Activated CD4-positive, alpha-beta T cell treated with anti-CD3 and anti-CD28 coated beads, Interleukin-2, amount 10 ng/mL, durations not matched to agents 24 days and 14 days (primary cell): Measurements from ENCODE around the gene CRABP2. TPM values are rescaled to one million over a fixed set of nuclear protein-coding genes. Genes with fewer than 3 reads are reported as not detected.

ENCODE experiments used
- DNase-seq: peaks from one replicate; pipeline ENCODE4 v3.0.0; 2022
- H3K27ac Mint-ChIP-seq: one replicate; pipeline ENCODE4 v1.8.0; 2022; ENCODE audit warnings: mild to moderate bottlenecking, mixed read lengths
- H3K27me3 Mint-ChIP-seq: one replicate; pipeline ENCODE4 v1.8.0; 2022; ENCODE audit warnings: mixed read lengths
- H3K36me3 Mint-ChIP-seq: one replicate; pipeline ENCODE4 v1.8.0; 2022; ENCODE audit warnings: low read depth, mild to moderate bottlenecking, mixed read lengths
- H3K4me1 Mint-ChIP-seq: one replicate; pipeline ENCODE4 v1.8.0; 2021; ENCODE audit warnings: mixed read lengths
- H3K4me3 Mint-ChIP-seq: one replicate; pipeline ENCODE4 v1.8.0; 2022; ENCODE audit warnings: mild to moderate bottlenecking, moderate library complexity, mixed read lengths
- H3K9me3 Mint-ChIP-seq: one replicate; pipeline ENCODE4 v1.8.0; 2021; ENCODE audit warnings: mixed read lengths
- intact Hi-C: fragments of 100-400 bp; cut with micrococcal nuclease; formaldehyde crosslinking; loops from one replicate; pipeline ENCODE4 v1.15.1; 2023
- total RNA-seq: library from RNA; stranded (reverse); gene quantifications from 2 replicates; pipeline ENCODE4 v1.2.3, GENCODE V29; 2022

The CRABP2 gene
- total RNA-seq, 1 donor from 2014 or later: 1.4 TPM

DNA sequence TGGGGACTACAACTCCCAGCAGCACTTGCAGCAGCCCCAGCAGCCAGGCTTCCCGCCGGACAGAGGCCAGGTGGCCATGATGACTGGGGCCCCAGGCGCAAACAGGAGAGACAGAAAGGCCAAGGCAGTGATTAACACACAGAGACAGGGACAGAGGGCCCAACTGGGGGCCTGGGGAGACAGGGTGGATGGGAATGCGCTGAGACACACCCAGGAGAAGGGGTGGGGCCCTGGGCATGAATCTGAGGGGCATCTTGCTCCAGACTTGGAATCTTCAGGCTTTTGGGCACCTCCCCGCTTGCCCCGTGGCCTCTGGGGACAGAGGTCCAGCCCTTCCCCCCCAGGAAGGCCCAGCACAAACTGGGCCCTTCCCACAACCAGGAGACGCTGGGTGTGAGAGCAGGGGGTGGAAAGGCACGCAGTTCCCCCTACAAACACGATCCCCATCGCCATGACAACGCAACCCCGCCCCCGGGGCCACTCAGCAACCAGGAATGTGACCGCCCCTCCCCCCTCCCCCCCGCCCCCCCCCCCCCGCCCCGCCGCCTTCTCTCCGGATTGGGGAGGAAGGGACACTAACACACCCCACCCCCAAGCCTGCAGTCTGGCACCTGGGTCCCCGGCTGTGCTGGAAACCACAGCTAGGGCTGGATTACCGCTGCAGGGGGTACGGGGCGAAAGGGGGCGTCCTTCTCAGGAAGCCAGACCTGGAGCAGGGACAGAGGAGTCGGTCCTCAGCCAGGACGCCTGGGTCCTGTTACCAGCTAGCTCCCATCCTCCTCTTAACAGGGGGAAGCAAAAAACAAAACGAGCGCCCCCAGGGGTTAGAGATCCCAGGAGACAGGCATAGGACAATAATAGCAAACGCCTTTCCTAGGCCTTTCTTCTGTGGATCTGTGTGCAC lies 41.6 kb upstream of the CRABP2 start:
- no peaks in the 10 kb centered on the region for H3K9me3 Mint-ChIP-seq
- H3K4me3 Mint-ChIP-seq: peak overlapping the region; percentile 97
- H3K27me3 Mint-ChIP-seq: no peaks in the 10 kb centered on the region
- peak overlapping the region; percentile 96 for H3K27ac Mint-ChIP-seq
- peaks cover 66% of the 10 kb centered on the region for H3K36me3 Mint-ChIP-seq
- DNase-seq: peak; percentile 85
- intact Hi-C loops: no loop called here
- peaks cover 40% of the 10 kb centered on the region for H3K4me1 Mint-ChIP-seq

DNA sequence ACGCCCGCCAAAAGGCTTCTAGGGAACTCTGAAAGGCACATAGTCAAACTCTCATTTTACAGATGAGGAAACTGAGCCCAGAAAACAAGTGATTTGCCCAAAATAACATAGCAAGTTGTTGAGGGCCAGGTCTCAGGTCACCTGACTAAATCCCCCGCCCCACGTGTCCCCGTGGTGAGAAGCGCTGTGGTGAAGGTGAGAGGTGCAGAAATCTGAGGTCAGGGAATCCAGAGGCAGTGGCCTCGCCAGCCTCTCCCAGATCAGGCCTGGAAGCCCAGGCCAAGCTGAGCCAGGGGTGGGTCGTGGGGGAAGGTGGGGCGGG lies 41.0 kb upstream of the CRABP2 start:
- peaks cover 44% of the 10 kb centered on the region for H3K4me1 Mint-ChIP-seq
- H3K27ac Mint-ChIP-seq: peak overlapping the region; percentile 94
- H3K4me3 Mint-ChIP-seq: peak overlapping the region; percentile 97
- H3K36me3 Mint-ChIP-seq: peaks cover 67% of the 10 kb centered on the region
- intact Hi-C loops: no loop called here
- no peaks in the 10 kb centered on the region for H3K27me3 Mint-ChIP-seq
- DNase-seq: no peak
- no peaks in the 10 kb centered on the region for H3K9me3 Mint-ChIP-seq

DNA sequence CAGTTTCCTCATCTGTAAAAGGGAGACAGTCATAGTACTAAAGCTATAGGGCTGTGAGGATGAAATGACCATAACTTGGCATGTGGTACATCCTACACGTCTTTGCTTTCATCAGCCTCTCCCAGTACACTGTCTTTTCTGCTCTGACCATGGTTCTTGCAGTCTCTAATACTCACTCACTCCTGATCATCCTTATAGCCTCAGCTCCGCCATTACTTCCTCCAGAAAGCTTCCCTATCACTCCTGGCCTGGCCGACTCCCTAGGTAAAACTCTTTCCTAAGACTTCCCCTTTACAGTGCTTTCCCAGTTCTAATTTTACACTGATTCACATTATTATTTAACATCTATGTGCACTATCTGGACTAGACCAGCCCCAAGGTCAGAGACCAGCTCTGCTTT lies 40.5 kb upstream of the CRABP2 start:
- H3K27me3 Mint-ChIP-seq: no peaks in the 10 kb centered on the region
- no peak for DNase-seq
- H3K4me1 Mint-ChIP-seq: peaks cover 46% of the 10 kb centered on the region
- no peak overlapping the region for H3K4me3 Mint-ChIP-seq
- peaks cover 70% of the 10 kb centered on the region for H3K36me3 Mint-ChIP-seq
- H3K9me3 Mint-ChIP-seq: no peaks in the 10 kb centered on the region
- peak overlapping the region; percentile 70 for H3K27ac Mint-ChIP-seq
- intact Hi-C loops: no loop called here

DNA sequence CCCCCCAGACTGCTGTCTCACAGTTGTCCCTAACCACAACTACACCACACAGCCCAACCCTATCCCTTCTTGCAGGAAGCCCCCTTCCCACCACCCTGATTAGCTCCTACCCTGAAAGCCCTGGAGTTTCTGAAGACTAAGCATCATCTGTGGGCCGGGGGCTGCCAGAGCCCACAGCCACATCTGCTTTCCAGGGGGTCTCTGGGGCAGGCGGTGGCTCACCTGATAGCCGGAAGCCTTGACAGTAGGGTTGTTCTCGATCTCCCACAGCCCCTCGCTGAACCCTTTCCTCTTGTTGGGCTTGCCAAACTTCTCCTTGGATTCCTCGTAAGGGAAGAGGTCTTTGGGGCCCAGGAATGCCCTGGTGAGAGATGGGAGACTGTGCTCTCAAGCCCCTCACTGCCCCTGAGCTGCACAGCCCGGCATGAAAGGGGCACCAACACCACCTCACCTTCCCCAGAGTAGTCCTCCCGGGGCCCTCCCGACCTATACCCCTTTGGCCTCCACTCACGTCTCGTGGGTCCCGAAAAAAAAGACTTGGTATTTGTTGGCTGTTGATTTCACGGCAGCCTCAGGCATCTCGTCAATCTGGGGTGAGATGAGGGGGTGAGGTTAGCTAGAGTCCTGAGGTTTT lies 39.5 kb upstream of the CRABP2 start:
- Mint-ChIP-seq H3K27ac (peak overlapping the region; percentile 70), H3K4me1 (peaks cover 50% of the 10 kb centered on the region), H3K36me3 (peaks cover 69% of the 10 kb centered on the region), H3K9me3 (no peaks in the 10 kb centered on the region), H3K27me3 (no peaks in the 10 kb centered on the region), H3K4me3 (no peak overlapping the region)
- intact Hi-C loops: loop anchor here (5.0 kb wide), 1 partner anchor 72 kb away; the partner anchor contains the start of gene SH2D2A
- no peak for DNase-seq

DNA sequence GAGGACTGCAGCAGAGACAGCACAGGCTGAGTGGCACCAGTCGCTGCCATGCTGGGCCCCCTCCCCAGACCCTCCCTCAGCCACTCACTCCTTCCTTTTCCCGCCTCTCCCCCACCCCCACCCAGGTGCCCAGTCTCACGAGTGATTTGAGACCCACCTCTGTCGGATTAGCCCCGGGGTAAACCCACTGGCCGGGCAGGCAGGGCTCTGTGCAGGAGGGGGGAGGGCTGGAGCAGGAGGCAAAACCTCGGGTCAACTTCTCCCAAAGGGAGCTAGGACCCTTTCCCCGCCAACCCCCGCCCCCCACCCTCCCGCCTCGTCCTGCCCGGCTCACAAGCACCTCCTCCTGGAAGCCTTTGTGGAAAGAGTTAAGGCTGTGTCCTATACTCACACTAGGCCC lies 39.0 kb upstream of the CRABP2 start:
- intact Hi-C loops: loop anchor here (5.0 kb wide), 1 partner anchor 73 kb away; the partner anchor contains the start of gene SH2D2A
- Mint-ChIP-seq H3K9me3 (no peaks in the 10 kb centered on the region), H3K27ac (no peak overlapping the region), H3K4me1 (peaks cover 48% of the 10 kb centered on the region), H3K27me3 (no peaks in the 10 kb centered on the region), H3K4me3 (no peak overlapping the region), H3K36me3 (peaks cover 65% of the 10 kb centered on the region)
- no peak for DNase-seq

DNA sequence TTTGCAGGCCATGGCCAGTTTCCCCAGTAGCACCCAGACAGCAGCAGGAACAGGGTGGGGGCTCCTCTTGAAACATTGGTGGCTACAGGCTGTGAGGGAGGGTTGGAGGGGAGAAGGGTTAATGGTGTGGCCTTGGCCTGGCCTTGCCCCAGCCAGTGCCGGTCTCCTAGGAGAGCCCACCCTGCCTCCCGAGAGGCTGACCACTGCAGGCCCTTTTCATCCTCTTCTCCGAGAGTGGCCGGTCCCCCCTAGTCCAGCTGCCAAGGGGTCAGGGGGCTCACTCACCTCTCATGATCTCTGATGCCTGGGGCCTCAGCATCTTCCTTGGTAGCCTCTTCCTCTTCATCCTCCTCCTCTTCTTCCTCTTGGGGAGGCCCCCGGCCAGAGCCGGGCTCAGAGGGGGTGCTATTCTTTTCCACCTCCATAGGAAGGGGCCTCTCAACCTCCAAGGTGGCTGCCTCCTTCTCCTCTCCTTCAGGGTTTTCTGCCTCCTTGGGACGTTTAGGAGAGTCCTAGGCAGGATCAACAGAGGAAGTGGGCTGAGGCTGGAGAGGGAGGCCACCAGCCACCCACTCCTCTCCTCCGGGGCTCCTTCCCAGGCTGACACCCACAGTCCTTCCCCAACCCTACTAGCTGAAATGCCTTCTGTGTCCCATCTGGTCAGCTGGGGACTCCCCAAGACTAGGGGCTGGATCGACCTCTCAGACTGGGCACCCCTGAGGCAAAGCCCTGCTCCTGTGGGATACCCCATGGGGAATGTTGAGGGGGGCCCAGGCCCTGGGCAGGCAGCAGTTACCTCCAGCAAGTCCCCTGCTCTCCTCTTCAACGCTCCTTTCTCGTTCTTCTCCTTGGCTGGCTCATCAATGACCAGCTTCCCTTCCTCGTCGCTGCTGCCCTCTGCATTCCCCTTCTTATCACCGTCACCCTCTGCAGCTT lies 38.3 kb upstream of the CRABP2 start:
- DNase-seq: peak; percentile 60
- H3K4me3 Mint-ChIP-seq: no peak overlapping the region
- H3K27ac Mint-ChIP-seq: peak overlapping the region; percentile 68
- H3K4me1 Mint-ChIP-seq: peaks cover 41% of the 10 kb centered on the region
- intact Hi-C loops: loop anchor here (5.0 kb wide), 1 partner anchor 74 kb away; the partner anchor contains the start of gene SH2D2A
- H3K27me3 Mint-ChIP-seq: no peaks in the 10 kb centered on the region
- no peaks in the 10 kb centered on the region for H3K9me3 Mint-ChIP-seq
- peaks cover 63% of the 10 kb centered on the region for H3K36me3 Mint-ChIP-seq

DNA sequence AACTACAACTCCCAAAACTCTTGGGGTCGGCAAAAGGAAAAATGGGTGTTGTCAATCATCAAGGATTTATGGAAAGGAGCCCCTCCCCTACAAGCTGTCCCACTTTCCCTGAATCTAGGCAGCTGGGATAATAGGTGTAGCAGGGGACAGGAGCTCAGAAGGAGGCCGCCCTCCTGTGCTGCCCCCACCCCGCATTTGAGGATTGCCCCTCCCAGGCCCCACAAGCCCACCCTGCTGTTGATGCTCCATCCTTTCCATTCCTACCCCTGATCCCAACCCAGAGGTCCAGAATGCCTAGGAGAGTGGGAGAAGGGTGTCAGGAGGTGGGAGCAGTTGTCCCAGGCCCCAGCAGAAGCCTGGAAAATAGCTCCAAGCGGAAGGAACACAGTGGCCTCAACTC lies 37.4 kb upstream of the CRABP2 start:
- peaks cover 34% of the 10 kb centered on the region for H3K4me1 Mint-ChIP-seq
- intact Hi-C loops: loop anchor here (5.0 kb wide), 1 partner anchor 74 kb away; the partner anchor contains the start of gene SH2D2A
- DNase-seq: no peak

DNA sequence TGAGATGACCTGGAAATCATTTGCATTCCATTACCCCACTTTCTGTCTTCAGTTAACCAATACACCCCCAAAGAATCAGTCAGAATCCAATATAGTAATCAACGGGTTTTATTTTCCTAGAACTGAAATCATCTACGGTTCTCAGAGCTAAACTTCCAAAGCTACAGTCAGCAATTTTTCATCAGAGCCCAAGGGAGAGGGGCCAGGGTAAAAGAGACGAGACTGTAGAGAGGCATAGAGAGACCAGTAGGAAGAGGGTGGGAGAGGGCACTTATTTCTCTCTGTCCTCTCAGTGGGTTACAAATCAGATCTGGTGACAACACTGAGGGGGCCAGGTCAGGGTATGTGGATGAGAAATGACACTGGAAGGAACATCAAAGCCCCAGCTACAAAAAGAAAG lies 36.6 kb upstream of the CRABP2 start:
- intact Hi-C loops: loop anchor here (5.0 kb wide), 1 partner anchor 75 kb away; the partner anchor contains the start of gene SH2D2A
- H3K27ac Mint-ChIP-seq: peak overlapping the region; percentile 96
- no peaks in the 10 kb centered on the region for H3K27me3 Mint-ChIP-seq
- peak overlapping the region; percentile 98 for H3K4me3 Mint-ChIP-seq
- DNase-seq: peak; percentile 60
- no peaks in the 10 kb centered on the region for H3K9me3 Mint-ChIP-seq
- H3K4me1 Mint-ChIP-seq: peaks cover 29% of the 10 kb centered on the region
- peaks cover 66% of the 10 kb centered on the region for H3K36me3 Mint-ChIP-seq

More for the DNA sequence above, 37.4 kb upstream of the CRABP2 start:
- Mint-ChIP-seq H3K27ac (peak overlapping the region; percentile 48), H3K4me3 (no peak overlapping the region), H3K27me3 (no peaks in the 10 kb centered on the region), H3K9me3 (no peaks in the 10 kb centered on the region), H3K36me3 (peaks cover 67% of the 10 kb centered on the region)

DNA sequence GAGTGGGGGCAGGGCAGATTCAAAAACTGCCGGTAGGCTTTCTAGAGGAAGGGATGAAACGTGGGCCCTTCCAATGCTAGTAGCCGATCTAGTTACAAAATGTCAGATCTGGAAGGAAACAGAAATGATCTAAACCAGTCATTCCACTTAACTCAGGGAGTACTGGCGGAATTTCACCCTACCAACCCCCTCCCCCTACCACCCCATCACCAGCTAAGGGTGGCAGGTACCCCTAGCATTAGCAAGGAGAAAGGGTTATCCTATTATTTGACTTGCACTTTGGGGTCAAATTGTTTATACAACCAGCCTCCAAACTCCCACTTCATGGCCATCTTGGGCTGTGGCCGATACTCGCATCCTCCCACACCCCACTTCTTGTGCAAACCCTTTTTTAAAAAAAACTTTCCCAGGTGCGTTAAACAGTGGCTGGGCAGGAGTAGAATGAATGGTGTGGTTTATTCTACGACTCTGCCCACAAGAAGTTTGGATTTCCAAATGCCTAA lies 36.1 kb upstream of the CRABP2 start:
- DNase-seq: no peak
- H3K9me3 Mint-ChIP-seq: no peaks in the 10 kb centered on the region
- peaks cover 65% of the 10 kb centered on the region for H3K36me3 Mint-ChIP-seq
- H3K4me1 Mint-ChIP-seq: peaks cover 28% of the 10 kb centered on the region
- peak overlapping the region; percentile 98 for H3K4me3 Mint-ChIP-seq
- no peaks in the 10 kb centered on the region for H3K27me3 Mint-ChIP-seq
- intact Hi-C loops: loop anchor here (1.0 to 5.0 kb wide), 4 partner anchors 10 to 76 kb away; partner anchors contain the start of genes HDGF, ISG20L2, METTL25B and PRCC
- peak overlapping the region; percentile 96 for H3K27ac Mint-ChIP-seq

DNA sequence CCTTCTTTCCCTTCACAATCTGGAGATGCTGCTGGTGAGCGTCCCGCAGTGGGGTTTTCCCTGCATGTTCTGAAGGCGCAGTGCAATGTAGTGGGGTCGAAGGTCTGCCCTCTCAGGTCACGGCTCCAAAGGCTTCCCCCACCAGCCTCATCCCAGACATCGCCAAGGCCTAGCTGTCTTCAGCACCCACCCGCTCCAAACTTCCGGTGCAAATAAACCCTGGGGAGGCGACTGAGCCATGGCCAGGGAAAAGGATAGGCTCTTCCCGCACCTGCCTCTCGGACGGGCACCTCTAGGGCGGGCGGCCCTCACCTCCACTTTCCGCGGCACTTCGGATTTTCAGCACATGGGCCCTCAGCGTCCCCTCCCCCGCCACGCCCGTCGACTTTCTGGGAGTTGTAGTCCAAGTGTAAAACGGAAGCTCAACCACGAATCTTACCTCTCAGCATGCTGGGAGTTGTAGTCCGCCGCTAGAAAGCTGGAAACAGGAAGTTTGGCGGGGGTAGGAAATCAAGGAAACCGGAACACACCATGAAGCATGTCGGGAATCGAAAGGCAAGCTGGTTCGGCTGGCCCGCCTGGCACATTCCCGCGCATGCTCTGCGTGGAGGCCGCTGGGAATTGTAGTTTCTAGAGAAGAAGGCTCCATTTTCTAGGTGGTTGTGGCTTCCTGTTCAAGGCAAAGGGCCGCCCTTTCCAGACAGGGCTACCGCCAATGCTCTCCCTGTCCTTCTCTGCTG lies 35.5 kb upstream of the CRABP2 start, which contains the start of gene MRPL24:
MRPL24 (minus strand) TSS at position 348 of the 740 bp plus-strand sequence. CDS start 2,384 bp downstream, outside the sequence.
- H3K4me1 Mint-ChIP-seq: peaks cover 24% of the 10 kb centered on the region
- H3K9me3 Mint-ChIP-seq: no peaks in the 10 kb centered on the region
- intact Hi-C loops: loop anchor here (1.0 to 5.0 kb wide), 4 partner anchors 10 to 76 kb away; partner anchors contain the start of genes HDGF, ISG20L2, METTL25B and PRCC
- H3K36me3 Mint-ChIP-seq: peaks cover 66% of the 10 kb centered on the region
- peak within 1 kb of the TSS; percentile 96 for H3K27ac Mint-ChIP-seq
- DNase-seq: peak; percentile 99
- H3K27me3 Mint-ChIP-seq: no peaks in the 10 kb centered on the region
- H3K4me3 Mint-ChIP-seq: peak within 1 kb of the TSS; percentile 98

DNA sequence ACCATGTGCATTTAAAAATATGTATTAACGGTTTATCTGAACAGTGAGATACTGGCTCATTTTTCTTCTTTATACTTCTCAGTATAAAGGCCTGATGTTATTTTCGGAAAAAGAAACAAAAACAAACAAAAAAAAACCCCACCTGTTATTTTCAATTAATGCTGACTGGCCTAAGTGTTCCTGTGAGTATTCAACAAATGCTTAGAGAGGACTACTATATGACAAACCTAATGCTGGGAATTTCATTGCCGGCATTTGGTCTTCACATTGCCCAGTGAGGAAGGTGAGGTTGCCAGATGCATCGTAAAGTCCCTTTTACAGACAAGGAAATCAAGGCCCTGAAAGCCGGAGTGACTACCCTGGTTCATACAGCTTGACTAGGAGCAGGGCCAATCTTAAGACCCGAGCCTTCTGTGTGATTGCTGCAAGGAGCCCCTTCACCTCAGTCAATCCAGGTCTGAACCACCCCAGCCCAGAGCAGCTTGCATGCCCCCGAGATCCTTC lies 34.9 kb upstream of the CRABP2 start:
- intact Hi-C loops: loop anchor here (5.0 kb wide), 1 partner anchor 77 kb away; the partner anchor contains the start of gene SH2D2A

DNA sequence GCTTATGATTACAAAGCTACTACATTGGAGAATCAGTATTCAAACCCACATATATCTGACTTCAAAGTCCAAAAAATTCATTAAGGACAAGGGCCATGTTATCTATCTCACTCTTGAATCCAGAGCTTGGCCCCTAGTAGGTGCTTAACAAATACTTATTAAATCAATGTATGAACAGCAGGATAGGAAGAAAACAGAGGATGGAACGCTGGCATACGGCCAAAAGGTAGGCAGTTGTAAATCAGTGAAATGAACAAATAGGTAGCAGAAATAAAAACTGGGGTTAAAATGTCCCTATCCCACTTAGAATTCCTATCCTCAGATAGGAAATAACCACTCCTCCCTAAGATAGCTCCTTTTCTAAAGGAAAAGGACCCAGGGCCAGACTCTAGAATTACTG lies 33.5 kb upstream of the CRABP2 start:
- no peak for DNase-seq
- H3K9me3 Mint-ChIP-seq: no peaks in the 10 kb centered on the region
- peak overlapping the region; percentile 61 for H3K4me3 Mint-ChIP-seq
- peaks cover 53% of the 10 kb centered on the region for H3K36me3 Mint-ChIP-seq
- H3K27me3 Mint-ChIP-seq: no peaks in the 10 kb centered on the region
- peaks cover 15% of the 10 kb centered on the region for H3K4me1 Mint-ChIP-seq
- intact Hi-C loops: no loop called here
- peak overlapping the region; percentile 16 for H3K27ac Mint-ChIP-seq

More for the DNA sequence above, 34.9 kb upstream of the CRABP2 start:
- DNase-seq: no peak
- Mint-ChIP-seq H3K9me3 (no peaks in the 10 kb centered on the region), H3K27me3 (no peaks in the 10 kb centered on the region), H3K4me3 (peak overlapping the region; percentile 98), H3K36me3 (peaks cover 62% of the 10 kb centered on the region), H3K4me1 (peaks cover 20% of the 10 kb centered on the region), H3K27ac (peak overlapping the region; percentile 96)
